GM21737 (cell line): ENCODE data around the gene GRIA3.
"Not testable (repeated sequence)": the region's sequence is repeated elsewhere in the genome, so short reads cannot be mapped to it uniquely, and the experiment has no call there.

Experiments
- ATAC-seq: cut with Tn5 transposase; IDR thresholded peaks from one replicate; pipeline ENCODE4 v1.9.1; 2021; ENCODE audit warnings: mild to moderate bottlenecking, moderate library complexity; ENCODE audit not compliant: unreplicated experiment

The GRIA3 gene

DNA sequence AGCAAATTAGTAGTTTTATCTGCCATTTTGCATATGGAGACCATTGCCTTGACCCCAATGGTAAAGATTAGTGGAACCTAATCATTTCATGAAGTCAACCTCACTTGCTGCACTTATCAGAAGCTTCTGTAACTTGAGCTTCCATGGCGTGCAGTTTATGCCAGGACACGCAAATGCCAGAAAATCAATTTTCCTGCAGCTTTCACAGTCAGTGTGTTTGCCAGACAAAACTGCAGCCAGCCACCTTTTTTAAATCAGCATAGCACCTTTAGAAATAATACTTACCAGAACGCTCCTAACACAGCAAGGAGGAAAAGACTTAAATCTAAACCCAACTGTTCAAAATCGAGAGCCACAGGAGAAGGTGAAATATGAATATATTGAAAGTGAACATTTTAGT, 265.3 kb downstream of the GRIA3 start:
- no peak for ATAC-seq

GRCh38 chrX:123450222-123450621, 266.1 kb downstream of the GRIA3 start:
- ATAC-seq = no peak

- no peak for ATAC-seq
Measured at GRCh38 chrX:123454712-123455431, 270.8 kb downstream of the GRIA3 start.

GRCh38 chrX:123455693-123456092, 271.6 kb downstream of the GRIA3 start:
- no peak for ATAC-seq

DNA sequence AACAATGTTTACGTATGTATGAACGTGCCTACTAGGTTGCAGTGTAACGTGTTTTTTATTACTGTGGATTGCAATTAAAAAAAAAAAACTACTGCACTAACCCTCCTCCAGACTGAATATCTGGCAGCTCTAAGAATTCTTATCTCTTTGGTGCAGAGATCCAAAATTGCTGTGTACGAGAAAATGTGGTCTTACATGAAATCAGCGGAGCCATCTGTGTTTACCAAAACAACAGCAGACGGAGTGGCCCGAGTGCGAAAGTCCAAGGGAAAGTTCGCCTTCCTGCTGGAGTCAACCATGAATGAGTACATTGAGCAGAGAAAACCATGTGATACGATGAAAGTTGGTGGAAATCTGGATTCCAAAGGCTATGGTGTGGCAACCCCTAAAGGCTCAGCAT, 280.6 kb downstream of the GRIA3 start:
- ATAC-seq = no peak

GRCh38 chrX:123468481-123468880, 284.4 kb downstream of the GRIA3 start:
- no peak for ATAC-seq

DNA sequence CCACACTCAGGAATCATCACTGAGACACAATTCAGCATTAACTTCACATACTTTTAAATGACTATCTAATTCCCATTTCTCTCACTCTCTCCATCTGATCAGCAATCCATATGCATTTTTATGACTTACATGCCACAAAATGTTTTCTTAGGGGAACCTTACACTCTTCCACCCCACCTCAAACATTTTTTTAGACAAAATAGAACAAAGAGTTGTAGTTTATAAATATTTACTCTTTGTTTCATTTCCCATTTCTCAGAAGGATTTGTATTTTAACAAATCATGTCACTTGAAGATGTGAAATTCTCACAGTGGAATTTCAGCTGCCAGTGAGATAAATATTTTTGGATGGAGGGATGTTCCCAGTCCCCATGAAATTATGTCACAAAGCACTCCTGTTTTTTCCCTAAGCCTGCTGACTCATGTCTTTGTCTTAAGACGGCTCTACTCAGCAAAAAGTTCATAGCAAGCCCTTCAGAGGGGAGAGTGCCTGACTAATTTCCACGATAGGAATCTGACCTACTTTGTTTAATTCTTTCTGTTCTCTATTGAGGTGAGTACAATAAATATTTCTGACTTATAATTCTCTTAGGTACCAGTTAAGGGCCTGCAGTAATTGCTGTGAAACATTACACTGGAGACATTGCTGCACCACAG, 291.1 kb downstream of the GRIA3 start:
- no peak for ATAC-seq

DNA sequence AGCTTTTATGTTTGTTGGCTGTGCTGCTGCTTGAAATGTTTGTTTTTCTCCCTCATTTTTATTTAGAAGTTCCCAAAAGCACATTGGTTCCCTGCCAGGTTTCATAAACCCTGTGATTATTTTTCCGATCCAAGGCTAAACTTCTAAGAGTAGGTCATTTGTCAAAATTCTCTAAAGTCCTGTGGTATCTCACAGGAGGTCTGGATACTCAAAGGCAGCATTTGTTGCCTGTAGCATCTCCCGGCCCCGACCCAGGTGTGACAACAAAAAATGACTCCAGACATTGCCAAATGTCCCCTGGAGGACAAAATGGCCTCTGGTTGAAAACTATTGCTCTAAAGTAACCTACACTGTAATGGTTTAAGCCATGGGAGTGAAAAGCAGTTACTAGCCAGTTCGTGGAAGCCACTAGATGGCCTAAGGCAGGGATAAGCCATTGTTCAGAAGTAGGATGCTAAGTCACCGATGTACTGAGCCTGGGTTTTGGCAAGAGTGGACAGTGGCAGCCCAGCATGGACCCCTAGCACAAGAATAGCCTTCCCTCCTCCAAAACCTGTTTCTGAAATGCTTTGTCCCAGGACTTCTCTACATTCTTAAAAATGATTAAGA, 292.6 kb downstream of the GRIA3 start:
- no peak for ATAC-seq

DNA sequence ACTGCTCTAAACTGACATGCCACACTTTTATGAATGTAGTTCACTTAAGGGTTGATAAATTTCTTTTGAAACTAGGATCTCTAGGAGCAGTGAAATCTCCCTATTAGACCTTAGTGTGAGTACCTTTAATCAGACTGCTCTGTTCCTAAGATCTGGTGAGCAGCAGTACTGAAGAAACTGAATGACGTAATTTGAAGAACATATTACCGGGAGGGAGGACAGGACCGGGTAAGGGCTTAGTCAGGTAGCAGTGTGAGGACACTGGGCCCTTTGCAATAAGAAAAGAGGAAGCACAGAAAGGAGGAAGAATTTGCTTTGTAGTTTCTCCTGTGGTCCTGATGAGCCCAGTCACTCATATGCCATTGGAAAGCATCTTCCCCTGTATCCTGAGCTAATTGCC, 293.6 kb downstream of the GRIA3 start:
- no peak for ATAC-seq

DNA sequence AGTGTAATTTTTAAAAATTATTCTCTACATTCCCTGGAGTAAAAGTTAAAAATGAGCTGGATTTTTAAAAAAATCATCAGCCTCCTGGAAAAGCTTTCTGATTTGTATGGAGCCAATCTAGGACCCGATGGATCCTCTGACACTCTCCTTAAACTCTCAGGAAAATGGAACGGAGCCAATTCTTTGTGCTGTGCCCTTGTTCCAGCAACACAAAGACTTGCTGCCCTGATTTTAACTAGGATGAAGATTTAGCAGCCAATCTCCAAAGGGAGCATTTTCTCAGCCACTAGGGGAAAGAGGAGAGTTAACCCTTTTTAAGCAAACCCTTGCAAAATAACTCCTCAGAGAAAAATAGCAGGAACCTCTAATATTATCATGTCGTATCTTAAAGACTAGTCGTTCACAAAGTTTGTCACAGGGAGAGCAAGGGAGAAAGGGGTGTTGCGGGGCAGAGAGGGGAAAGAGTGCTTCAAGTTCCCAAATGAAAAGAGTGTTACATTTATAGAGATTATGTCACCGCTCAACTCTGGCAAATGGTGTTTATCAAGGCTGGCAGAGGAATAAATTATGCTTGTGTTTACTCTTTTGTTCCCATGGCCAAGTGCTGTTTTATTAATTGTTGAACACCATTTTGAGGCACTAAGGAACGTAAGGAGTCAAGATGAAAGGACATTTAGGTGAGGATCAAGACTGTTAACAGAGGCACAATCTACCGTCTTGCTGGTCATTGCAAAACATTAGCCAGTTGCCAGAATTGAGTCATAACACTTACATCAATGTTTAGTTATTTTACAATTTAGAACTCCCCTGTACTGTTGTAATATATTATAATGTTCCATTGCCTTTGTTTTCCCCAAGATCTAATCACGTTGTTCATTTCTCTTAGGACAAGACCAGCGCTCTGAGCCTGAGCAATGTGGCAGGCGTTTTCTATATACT, 298.1 kb downstream of the GRIA3 start:
- no peak for ATAC-seq

- no peak for ATAC-seq
Measured at GRCh38 chrX:123486297-123486696, 302.2 kb downstream of the GRIA3 start.

- no peak for ATAC-seq
Measured at GRCh38 chrX:123487236-123487635, 303.2 kb downstream of the GRIA3 start.

GRCh38 chrX:123487669-123488068, 303.6 kb downstream of the GRIA3 start:
- no peak for ATAC-seq

DNA sequence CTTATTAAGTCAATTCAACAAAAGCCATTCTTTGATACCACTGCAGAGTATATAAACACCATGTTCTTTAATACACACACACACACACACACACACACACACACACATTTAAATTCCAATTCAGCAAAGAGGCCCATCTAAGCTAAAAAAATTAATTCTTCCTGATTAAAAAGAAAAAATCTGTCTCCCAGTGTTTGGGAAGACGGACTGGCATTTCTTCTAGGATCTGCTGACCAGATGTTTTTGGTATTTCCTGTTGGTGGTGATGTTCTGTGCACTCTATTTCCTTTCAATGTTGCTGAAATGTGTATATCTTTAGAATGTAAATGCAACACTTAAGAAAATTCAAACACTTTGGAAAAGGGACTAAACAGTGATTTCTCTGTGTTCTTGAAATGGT, 304.9 kb downstream of the GRIA3 start:
- no peak for ATAC-seq

- ATAC-seq = no peak
Measured at GRCh38 chrX:123493857-123494256, 309.8 kb downstream of the GRIA3 start.

DNA sequence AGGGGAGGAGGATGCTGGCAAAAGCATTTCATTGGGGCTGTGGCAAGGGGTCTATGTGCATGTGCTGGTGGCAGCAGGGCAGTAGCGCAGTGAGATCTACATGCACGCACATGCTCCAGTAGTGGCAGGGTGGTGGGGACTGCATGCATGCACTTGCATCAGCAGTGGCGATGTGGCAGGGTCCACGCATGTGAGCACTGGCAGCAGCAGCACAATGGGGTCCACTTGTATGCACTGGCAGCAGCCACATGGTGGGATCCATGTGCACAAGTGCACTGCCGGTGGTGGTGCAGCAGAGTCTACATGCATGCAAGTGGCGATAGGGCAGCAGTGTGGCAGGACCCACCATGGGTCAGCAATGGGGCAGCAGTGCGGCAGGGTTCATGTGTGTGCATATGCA, 315.7 kb downstream of the GRIA3 start:
- ATAC-seq = no peak

DNA sequence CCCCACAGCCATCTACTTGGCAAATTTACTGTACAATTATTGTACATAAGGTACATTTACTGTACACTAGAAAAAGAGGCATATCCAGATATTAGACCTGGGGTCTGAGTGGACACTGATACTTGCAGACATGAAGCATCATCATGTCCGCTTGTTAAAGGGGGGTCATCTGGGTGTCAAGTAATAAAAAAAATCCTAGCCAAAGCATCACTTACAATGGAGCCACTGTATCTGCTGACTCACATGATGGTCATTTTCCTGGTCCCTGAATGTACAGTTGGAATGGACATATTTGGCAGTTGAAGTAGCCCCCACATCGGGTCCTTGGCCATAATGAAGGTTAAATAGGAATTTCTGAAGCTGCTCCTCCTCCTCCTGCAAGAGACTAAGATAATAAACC, 320.0 kb downstream of the GRIA3 start:
- ATAC-seq = no peak

- ATAC-seq = no peak
Measured at GRCh38 chrX:123504630-123505270, 320.7 kb downstream of the GRIA3 start.

DNA sequence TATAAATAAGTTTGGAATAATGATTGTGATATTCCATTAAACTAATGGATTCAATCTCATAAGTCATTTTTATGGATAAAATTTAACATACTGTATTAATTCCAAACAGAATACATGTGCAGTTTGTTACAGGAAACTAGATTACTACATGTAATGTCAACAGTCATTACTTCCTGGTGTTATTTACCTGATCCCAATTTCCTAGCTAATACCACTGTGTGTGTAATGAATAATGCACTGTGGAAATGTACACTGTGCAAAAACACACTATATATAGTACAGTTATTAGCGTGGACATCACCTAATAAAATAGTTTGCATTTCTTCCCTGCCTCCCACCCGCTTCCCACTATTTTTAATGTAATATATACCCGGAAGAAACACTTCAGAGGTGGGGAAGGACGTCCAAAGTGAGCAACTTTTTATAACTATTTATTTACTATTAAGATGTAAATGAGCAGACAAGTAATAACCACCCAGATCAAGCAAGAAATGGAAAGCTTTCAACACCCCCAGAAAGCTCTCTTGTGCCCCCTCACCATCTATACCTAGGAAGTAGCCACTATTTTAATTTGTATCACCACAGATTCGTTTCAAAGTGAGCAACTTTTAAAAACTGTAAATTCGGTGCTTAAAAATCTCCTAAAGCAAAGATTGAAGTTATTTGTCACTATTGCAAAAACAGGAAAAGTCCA, 329.7 kb downstream of the GRIA3 start:
- no peak for ATAC-seq

GRCh38 chrX:123514279-123514640, 330.2 kb downstream of the GRIA3 start:
- not testable (repeated sequence) for ATAC-seq
